Fibroblast of lung (primary cell): ENCODE results near the gene ARHGEF4. TPM values are rescaled to one million over a fixed set of nuclear protein-coding genes. Genes with fewer than 3 reads are reported as not detected.

ENCODE experiments used
- DNase-seq, 2 donors: peaks; one replicate each; pipeline versions ENCODE4 v3.0.0 to v3.0.0-alpha.2; 2010; ENCODE audit warnings: low read depth in 2 of 2
- H2AFZ ChIP-seq: 2 replicates; pipeline ENCODE4 v1.5.1; 2012; ENCODE audit warnings: low read length, control low read depth, inconsistent platforms
- H3K27ac ChIP-seq: 2 replicates; pipeline ENCODE4 v1.5.1; 2011; ENCODE audit warnings: low read length, control low read depth; ENCODE audit not compliant: insufficient read depth
- H3K27me3 ChIP-seq: 2 replicates; pipeline ENCODE4 v1.5.1; 2011; ENCODE audit warnings: mild to moderate bottlenecking, low read length; ENCODE audit not compliant: control insufficient read depth, insufficient read depth
- H3K36me3 ChIP-seq: 2 replicates; pipeline ENCODE4 v1.5.1; 2011; ENCODE audit warnings: low read length; ENCODE audit not compliant: control insufficient read depth, insufficient read depth
- H3K4me1 ChIP-seq: 2 replicates; pipeline ENCODE4 v1.5.1; 2011; ENCODE audit warnings: low read length; ENCODE audit not compliant: control insufficient read depth, insufficient read depth; ENCODE audit errors: extremely low read depth
- H3K4me2 ChIP-seq: 2 replicates; pipeline ENCODE4 v1.5.1; 2011; ENCODE audit warnings: low read length, control low read depth; ENCODE audit not compliant: insufficient read depth; ENCODE audit errors: extremely low read depth
- H3K4me3 ChIP-seq, 4 experiments: fragments of 200-600 bp in 1 of 4; sonication (generic) in 1 of 4; replicated peaks in 1 of 4; 2 replicates each; pipeline ENCODE4 v1.5.1; 2011 to 2016; ENCODE audit warnings: low read length in 4 of 4, low read depth in 3 of 4, mild to moderate bottlenecking in 3 of 4, control low read depth in 2 of 4, inconsistent platforms in 1 of 4, mixed read lengths in 1 of 4; ENCODE audit not compliant: insufficient read depth in 1 of 4; ENCODE audit errors: control extremely low read depth in 1 of 4
- H3K79me2 ChIP-seq: 2 replicates; pipeline ENCODE4 v1.5.1; 2012; ENCODE audit warnings: mild to moderate bottlenecking, low read length, inconsistent platforms; ENCODE audit not compliant: control insufficient read depth, insufficient read depth
- H3K9ac ChIP-seq: 2 replicates; pipeline ENCODE4 v1.5.1; 2011; ENCODE audit warnings: mild to moderate bottlenecking, low read length, control low read depth; ENCODE audit not compliant: insufficient read depth
- H3K9me3 ChIP-seq: 2 replicates; pipeline ENCODE4 v1.5.1; 2012; ENCODE audit warnings: low read depth, low read length; ENCODE audit not compliant: control insufficient read depth, insufficient read depth
- H4K20me1 ChIP-seq: 2 replicates; pipeline ENCODE4 v1.5.1; 2011; ENCODE audit warnings: low read length; ENCODE audit not compliant: control insufficient read depth, insufficient read depth; ENCODE audit errors: extremely low read depth
- EZH2 ChIP-seq: IDR thresholded peaks from 2 replicates; pipeline ENCODE4 v1.5.1; 2012; ENCODE audit warnings: low read length, control low read depth, mild to moderate bottlenecking; ENCODE audit errors: missing control alignments
- polyA plus RNA-seq, 2 donors: library from polyadenylated mRNA; depleted of rRNA in 1 of 2; stranded (reverse) in 1 of 2; unstranded in 1 of 2; fragments of >200 nt; gene quantifications; 2 replicates each; pipeline ENCODE4 v1.2.1, GENCODE V29; 2011 to 2012; ENCODE audit warnings: missing spikeins in 1 of 2
- total RNA-seq: library from RNA; depleted of rRNA; stranded (reverse); fragments of >200 nt; gene quantifications from 2 replicates; pipeline ENCODE4 v1.2.1, GENCODE V29; 2014
- TF ChIP-seq, protein P1 (sequence below), 2 donors: IDR thresholded peaks in 1 of 2; conservative IDR thresholded peaks in 1 of 2; 1 replicate in 1 of 2; 2 replicates in 1 of 2; pipeline ENCODE4 v1.5.1; 2011 to 2012; ENCODE audit warnings: low read length in 2 of 2, control low read depth in 1 of 2, inconsistent platforms in 1 of 2, low read depth in 1 of 2, mild to moderate bottlenecking in 1 of 2

Gene ARHGEF4
- total and polyA plus RNA-seq, 2 donors (not counting 1 experiment from before 2014, with no cell fraction given), result 0.05 to 0.83 TPM

- TF ChIP-seq, protein P1, sequence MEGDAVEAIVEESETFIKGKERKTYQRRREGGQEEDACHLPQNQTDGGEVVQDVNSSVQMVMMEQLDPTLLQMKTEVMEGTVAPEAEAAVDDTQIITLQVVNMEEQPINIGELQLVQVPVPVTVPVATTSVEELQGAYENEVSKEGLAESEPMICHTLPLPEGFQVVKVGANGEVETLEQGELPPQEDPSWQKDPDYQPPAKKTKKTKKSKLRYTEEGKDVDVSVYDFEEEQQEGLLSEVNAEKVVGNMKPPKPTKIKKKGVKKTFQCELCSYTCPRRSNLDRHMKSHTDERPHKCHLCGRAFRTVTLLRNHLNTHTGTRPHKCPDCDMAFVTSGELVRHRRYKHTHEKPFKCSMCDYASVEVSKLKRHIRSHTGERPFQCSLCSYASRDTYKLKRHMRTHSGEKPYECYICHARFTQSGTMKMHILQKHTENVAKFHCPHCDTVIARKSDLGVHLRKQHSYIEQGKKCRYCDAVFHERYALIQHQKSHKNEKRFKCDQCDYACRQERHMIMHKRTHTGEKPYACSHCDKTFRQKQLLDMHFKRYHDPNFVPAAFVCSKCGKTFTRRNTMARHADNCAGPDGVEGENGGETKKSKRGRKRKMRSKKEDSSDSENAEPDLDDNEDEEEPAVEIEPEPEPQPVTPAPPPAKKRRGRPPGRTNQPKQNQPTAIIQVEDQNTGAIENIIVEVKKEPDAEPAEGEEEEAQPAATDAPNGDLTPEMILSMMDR (conservative IDR thresholded peaks at IDR 0.05 in 1 of 2, IDR thresholded peaks at IDR 0.05 in 1 of 2; ENCODE audit: low read depth in 1 of 2, low read length in 2 of 2), result no peak
- TF ChIP-seq EZH2, result no peak
- peak in 1 of 2 donors; percentile 83 for DNase-seq
- H3K4me1 ChIP-seq, result no peaks in the 10 kb centered on the region
- no peak overlapping the region for H3K4me2 ChIP-seq
- no peaks in the 10 kb centered on the region for H3K9me3 ChIP-seq
- no peak overlapping the region for H2AFZ ChIP-seq
- H3K79me2 ChIP-seq, result no peaks in the 10 kb centered on the region
- no peaks in the 10 kb centered on the region for H3K36me3 ChIP-seq
- H3K27me3 ChIP-seq, result no peaks in the 10 kb centered on the region
- no peak overlapping the region for H3K9ac ChIP-seq
- no peaks in the 10 kb centered on the region for H4K20me1 ChIP-seq
- no peak overlapping the region for H3K4me3 ChIP-seq
- no peak overlapping the region for H3K27ac ChIP-seq
These were observed 180.4 kb downstream of the ARHGEF4 start for GRCh38 chr2:131016826-131017741.

GRCh38 chr2:131022731-131023130 lies 186.0 kb downstream of the ARHGEF4 start:
- H2AFZ ChIP-seq, result no peak overlapping the region
- H3K9ac ChIP-seq, result no peak overlapping the region
- no peaks in the 10 kb centered on the region for H4K20me1 ChIP-seq
- H3K36me3 ChIP-seq, result no peaks in the 10 kb centered on the region
- H3K9me3 ChIP-seq, result no peaks in the 10 kb centered on the region
- H3K4me3 ChIP-seq, result no peak overlapping the region
- no peaks in the 10 kb centered on the region for H3K79me2 ChIP-seq
- TF ChIP-seq EZH2, result no peak
- TF ChIP-seq, protein P1 (conservative IDR thresholded peaks at IDR 0.05 in 1 of 2, IDR thresholded peaks at IDR 0.05 in 1 of 2; ENCODE audit: low read depth in 1 of 2, low read length in 2 of 2), result no peak
- H3K27me3 ChIP-seq, result no peaks in the 10 kb centered on the region
- no peak overlapping the region for H3K4me2 ChIP-seq
- H3K27ac ChIP-seq, result no peak overlapping the region
- H3K4me1 ChIP-seq, result no peaks in the 10 kb centered on the region
- DNase-seq, result peak in 1 of 2 donors; percentile 80

DNA sequence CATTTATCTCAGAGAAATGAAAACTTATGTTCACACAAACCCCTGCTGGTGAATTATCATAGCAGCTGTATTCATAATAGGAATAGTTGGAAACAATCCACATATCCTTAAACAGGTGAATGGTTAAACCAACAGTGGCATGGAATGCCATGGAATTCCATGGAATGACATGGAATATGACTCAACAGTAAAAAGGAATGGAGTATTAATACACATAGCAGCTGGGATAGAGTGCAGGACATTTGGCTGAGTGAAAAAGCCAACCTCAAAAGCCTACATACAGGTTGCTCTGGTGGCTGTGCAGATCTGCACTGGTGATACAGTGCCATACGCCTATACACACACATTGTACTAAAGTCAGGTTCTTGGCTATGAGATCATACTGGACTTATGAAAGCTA lies 187.0 kb downstream of the ARHGEF4 start:
- TF ChIP-seq EZH2, result no peak
- TF ChIP-seq, protein P1 (conservative IDR thresholded peaks at IDR 0.05 in 1 of 2, IDR thresholded peaks at IDR 0.05 in 1 of 2; ENCODE audit: low read depth in 1 of 2, low read length in 2 of 2), result no peak

More for the DNA sequence above, 187.0 kb downstream of the ARHGEF4 start:
- Histone ChIP-seq H3K9ac (no peak overlapping the region), H3K27ac (no peak overlapping the region), H3K36me3 (no peaks in the 10 kb centered on the region), H3K4me3 (no peak overlapping the region), H3K79me2 (no peaks in the 10 kb centered on the region), H3K4me1 (no peaks in the 10 kb centered on the region), H4K20me1 (no peaks in the 10 kb centered on the region), H2AFZ (no peak overlapping the region), H3K9me3 (no peaks in the 10 kb centered on the region), H3K4me2 (no peak overlapping the region), H3K27me3 (no peaks in the 10 kb centered on the region)
- no peak for DNase-seq
